Breast epithelium (tissue), 3 donors: ENCODE data around the gene ALDH1A1.

ENCODE experiments used
- CTCF ChIP-seq, 3 donors: fragments of 450-650 bp; IDR thresholded peaks; one replicate each; pipeline ENCODE4 v1.5.1; 2016 to 2017; ENCODE audit warnings: antibody characterized with exemption in 3 of 3, mild to moderate bottlenecking in 3 of 3, moderate library complexity in 3 of 3
- POLR2A ChIP-seq: fragments of 450-650 bp; IDR thresholded peaks from one replicate; pipeline ENCODE4 v1.6.1; 2016; ENCODE audit warnings: antibody characterized with exemption, mild to moderate bottlenecking, moderate library complexity

DNA sequence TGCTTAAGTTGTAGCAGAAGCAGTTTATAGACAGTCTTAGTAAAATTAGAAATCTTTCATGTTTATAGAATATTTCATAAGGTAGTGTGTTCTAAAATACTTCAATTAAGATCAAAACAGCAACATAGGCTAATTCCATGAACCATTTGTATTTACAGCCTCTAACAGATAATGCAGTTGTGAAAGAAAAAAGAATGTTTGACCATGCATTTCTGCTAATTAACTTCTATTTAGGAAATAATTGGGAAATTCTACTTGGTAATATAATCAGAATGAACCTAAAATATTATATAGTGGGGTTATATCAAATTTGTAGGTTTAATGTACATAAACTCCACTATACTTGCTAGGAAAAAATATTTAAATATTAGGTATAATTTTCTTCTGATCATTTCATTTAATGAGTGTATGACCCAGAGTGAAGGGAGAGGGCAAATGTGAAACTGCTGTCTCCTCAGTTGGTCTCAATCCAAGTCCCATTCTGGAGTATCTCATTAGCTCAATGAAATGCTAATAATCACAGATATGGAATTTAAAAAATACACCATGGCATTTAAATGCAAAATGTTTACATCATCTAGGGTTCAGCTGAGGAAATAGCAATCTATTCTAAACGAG, 34.9 kb downstream of the ALDH1A1 start:
- TF ChIP-seq CTCF (IDR thresholded peaks at IDR 0.05) (no peak), POLR2A (no peak)
